ENCODE data around the gene SIK1. TPM values are rescaled to one million over a fixed set of nuclear protein-coding genes. Genes with fewer than 3 reads are reported as not detected.
"Not testable (repeated sequence)": the region's sequence is repeated elsewhere in the genome, so short reads cannot be mapped to it uniquely, and the experiment has no call there.

The SIK1 gene
- polyA plus RNA-seq, 2 donors = 1.3 to 4.6 TPM

GRCh38 chr21:43414576-43414975 is 12.4 kb downstream of the SIK1 start:
- WGBS, 2 donors = no CpG with 5 or more reads among the region's 5 CpGs
- not testable (repeated sequence) for H3K9me3 ChIP-seq (ENCODE audit: control insufficient read depth in 2 of 2, insufficient read depth in 1 of 2, low read depth in 1 of 2, low read length in 1 of 2); H3K27me3 ChIP-seq (ENCODE audit: control insufficient read depth in 1 of 2, insufficient read depth in 2 of 2, low read length in 2 of 2); H3K27ac ChIP-seq (ENCODE audit: low read depth in 2 of 2, low read length in 1 of 2); H3K36me3 ChIP-seq (ENCODE audit: control insufficient read depth in 2 of 2, insufficient read depth in 2 of 2, low read length in 1 of 2); H3K4me1 ChIP-seq (ENCODE audit: control insufficient read depth in 2 of 2, insufficient read depth in 2 of 2, low read length in 1 of 2); H3K4me3 ChIP-seq (ENCODE audit: low read depth in 1 of 2, low read length in 2 of 2)

- H3K4me1 ChIP-seq (ENCODE audit: control insufficient read depth in 2 of 2, insufficient read depth in 2 of 2, low read length in 1 of 2); H3K9me3 ChIP-seq (ENCODE audit: control insufficient read depth in 2 of 2, insufficient read depth in 1 of 2, low read depth in 1 of 2, low read length in 1 of 2); H3K27me3 ChIP-seq (ENCODE audit: control insufficient read depth in 1 of 2, insufficient read depth in 2 of 2, low read length in 2 of 2); H3K4me3 ChIP-seq (ENCODE audit: low read depth in 1 of 2, low read length in 2 of 2); H3K27ac ChIP-seq (ENCODE audit: low read depth in 2 of 2, low read length in 1 of 2); H3K36me3 ChIP-seq (ENCODE audit: control insufficient read depth in 2 of 2, insufficient read depth in 2 of 2, low read length in 1 of 2): not testable (repeated sequence)
- WGBS, 2 donors = no CpG with 5 or more reads among the region's 28 CpGs
Observed at GRCh38 chr21:43412020-43412788, 14.7 kb downstream of the SIK1 start.

GRCh38 chr21:43410456-43411068 is 16.4 kb downstream of the SIK1 start:
- H3K27ac ChIP-seq (ENCODE audit: low read depth in 2 of 2, low read length in 1 of 2); H3K9me3 ChIP-seq (ENCODE audit: control insufficient read depth in 2 of 2, insufficient read depth in 1 of 2, low read depth in 1 of 2, low read length in 1 of 2); H3K4me3 ChIP-seq (ENCODE audit: low read depth in 1 of 2, low read length in 2 of 2): not testable (repeated sequence)

GRCh38 chr21:43407139-43407538 is 19.8 kb downstream of the SIK1 start:
- not testable (repeated sequence) for H3K4me3 ChIP-seq (ENCODE audit: low read depth in 1 of 2, low read length in 2 of 2); H3K9me3 ChIP-seq (ENCODE audit: control insufficient read depth in 2 of 2, insufficient read depth in 1 of 2, low read depth in 1 of 2, low read length in 1 of 2); H3K27me3 ChIP-seq (ENCODE audit: control insufficient read depth in 1 of 2, insufficient read depth in 2 of 2, low read length in 2 of 2); H3K36me3 ChIP-seq (ENCODE audit: control insufficient read depth in 2 of 2, insufficient read depth in 2 of 2, low read length in 1 of 2); H3K4me1 ChIP-seq (ENCODE audit: control insufficient read depth in 2 of 2, insufficient read depth in 2 of 2, low read length in 1 of 2); H3K27ac ChIP-seq (ENCODE audit: low read depth in 2 of 2, low read length in 1 of 2)
- no CpG with 5 or more reads among the region's 13 CpGs for WGBS, 2 donors

More at GRCh38 chr21:43410456-43411068, 16.4 kb downstream of the SIK1 start:
- H3K4me1 ChIP-seq (ENCODE audit: control insufficient read depth in 2 of 2, insufficient read depth in 2 of 2, low read length in 1 of 2); H3K27me3 ChIP-seq (ENCODE audit: control insufficient read depth in 1 of 2, insufficient read depth in 2 of 2, low read length in 2 of 2); H3K36me3 ChIP-seq (ENCODE audit: control insufficient read depth in 2 of 2, insufficient read depth in 2 of 2, low read length in 1 of 2): not testable (repeated sequence)
- WGBS, 2 donors = 50% methylated on average over 2 of the region's 27 CpGs; no CpG with 5 or more reads in 1 of the 2 donors

- WGBS, 2 donors = no CpG with 5 or more reads among the region's 14 CpGs
- H3K4me3 ChIP-seq (ENCODE audit: low read depth in 1 of 2, low read length in 2 of 2); H3K4me1 ChIP-seq (ENCODE audit: control insufficient read depth in 2 of 2, insufficient read depth in 2 of 2, low read length in 1 of 2); H3K27me3 ChIP-seq (ENCODE audit: control insufficient read depth in 1 of 2, insufficient read depth in 2 of 2, low read length in 2 of 2); H3K36me3 ChIP-seq (ENCODE audit: control insufficient read depth in 2 of 2, insufficient read depth in 2 of 2, low read length in 1 of 2); H3K9me3 ChIP-seq (ENCODE audit: control insufficient read depth in 2 of 2, insufficient read depth in 1 of 2, low read depth in 1 of 2, low read length in 1 of 2); H3K27ac ChIP-seq (ENCODE audit: low read depth in 2 of 2, low read length in 1 of 2): not testable (repeated sequence)
Observed at GRCh38 chr21:43404450-43404849, 22.5 kb downstream of the SIK1 start.

GRCh38 chr21:43403651-43404430 is 23.1 kb downstream of the SIK1 start:
- H3K9me3 ChIP-seq (ENCODE audit: control insufficient read depth in 2 of 2, insufficient read depth in 1 of 2, low read depth in 1 of 2, low read length in 1 of 2); H3K4me1 ChIP-seq (ENCODE audit: control insufficient read depth in 2 of 2, insufficient read depth in 2 of 2, low read length in 1 of 2); H3K4me3 ChIP-seq (ENCODE audit: low read depth in 1 of 2, low read length in 2 of 2); H3K27ac ChIP-seq (ENCODE audit: low read depth in 2 of 2, low read length in 1 of 2); H3K36me3 ChIP-seq (ENCODE audit: control insufficient read depth in 2 of 2, insufficient read depth in 2 of 2, low read length in 1 of 2); H3K27me3 ChIP-seq (ENCODE audit: control insufficient read depth in 1 of 2, insufficient read depth in 2 of 2, low read length in 2 of 2): not testable (repeated sequence)
- 57 to 60% methylated on average over 1 to 4 of the region's 22 CpGs for WGBS, 2 donors

GRCh38 chr21:43401125-43401524 is 25.8 kb downstream of the SIK1 start:
- not testable (repeated sequence) for H3K4me1 ChIP-seq (ENCODE audit: control insufficient read depth in 2 of 2, insufficient read depth in 2 of 2, low read length in 1 of 2); H3K27ac ChIP-seq (ENCODE audit: low read depth in 2 of 2, low read length in 1 of 2); H3K4me3 ChIP-seq (ENCODE audit: low read depth in 1 of 2, low read length in 2 of 2); H3K9me3 ChIP-seq (ENCODE audit: control insufficient read depth in 2 of 2, insufficient read depth in 1 of 2, low read depth in 1 of 2, low read length in 1 of 2); H3K27me3 ChIP-seq (ENCODE audit: control insufficient read depth in 1 of 2, insufficient read depth in 2 of 2, low read length in 2 of 2); H3K36me3 ChIP-seq (ENCODE audit: control insufficient read depth in 2 of 2, insufficient read depth in 2 of 2, low read length in 1 of 2)
- no CpG with 5 or more reads among the region's 11 CpGs for WGBS, 2 donors

- H3K4me1 ChIP-seq (ENCODE audit: control insufficient read depth in 2 of 2, insufficient read depth in 2 of 2, low read length in 1 of 2); H3K9me3 ChIP-seq (ENCODE audit: control insufficient read depth in 2 of 2, insufficient read depth in 1 of 2, low read depth in 1 of 2, low read length in 1 of 2); H3K27ac ChIP-seq (ENCODE audit: low read depth in 2 of 2, low read length in 1 of 2); H3K4me3 ChIP-seq (ENCODE audit: low read depth in 1 of 2, low read length in 2 of 2); H3K36me3 ChIP-seq (ENCODE audit: control insufficient read depth in 2 of 2, insufficient read depth in 2 of 2, low read length in 1 of 2); H3K27me3 ChIP-seq (ENCODE audit: control insufficient read depth in 1 of 2, insufficient read depth in 2 of 2, low read length in 2 of 2): not testable (repeated sequence)
- no CpG with 5 or more reads among the region's 15 CpGs for WGBS, 2 donors
Observed at GRCh38 chr21:43399595-43400015, 27.3 kb downstream of the SIK1 start.

GRCh38 chr21:43399136-43399535 is 27.8 kb downstream of the SIK1 start:
- not testable (repeated sequence) for H3K27ac ChIP-seq (ENCODE audit: low read depth in 2 of 2, low read length in 1 of 2); H3K4me3 ChIP-seq (ENCODE audit: low read depth in 1 of 2, low read length in 2 of 2); H3K36me3 ChIP-seq (ENCODE audit: control insufficient read depth in 2 of 2, insufficient read depth in 2 of 2, low read length in 1 of 2); H3K9me3 ChIP-seq (ENCODE audit: control insufficient read depth in 2 of 2, insufficient read depth in 1 of 2, low read depth in 1 of 2, low read length in 1 of 2); H3K27me3 ChIP-seq (ENCODE audit: control insufficient read depth in 1 of 2, insufficient read depth in 2 of 2, low read length in 2 of 2); H3K4me1 ChIP-seq (ENCODE audit: control insufficient read depth in 2 of 2, insufficient read depth in 2 of 2, low read length in 1 of 2)
- WGBS, 2 donors = no CpG with 5 or more reads among the region's 28 CpGs
